Amniotic epithelial cell (primary cell): ENCODE measurements around the gene NBL1.
A peak's percentile ranks its signal among the peaks of the same experiment; 100 is the strongest.
"Not testable (repeated sequence)": the region's sequence is repeated elsewhere in the genome, so short reads cannot be mapped to it uniquely, and the experiment has no call there.

Experiments used
- DNase-seq: peaks from one replicate; pipeline ENCODE4 v3.0.0-alpha.2; 2010; ENCODE audit warnings: low read depth

NBL1 gene

GRCh38 chr1:19622204-19622603 lies 21.9 kb upstream of the NBL1 start:
- DNase-seq, result peak; percentile 45

DNA sequence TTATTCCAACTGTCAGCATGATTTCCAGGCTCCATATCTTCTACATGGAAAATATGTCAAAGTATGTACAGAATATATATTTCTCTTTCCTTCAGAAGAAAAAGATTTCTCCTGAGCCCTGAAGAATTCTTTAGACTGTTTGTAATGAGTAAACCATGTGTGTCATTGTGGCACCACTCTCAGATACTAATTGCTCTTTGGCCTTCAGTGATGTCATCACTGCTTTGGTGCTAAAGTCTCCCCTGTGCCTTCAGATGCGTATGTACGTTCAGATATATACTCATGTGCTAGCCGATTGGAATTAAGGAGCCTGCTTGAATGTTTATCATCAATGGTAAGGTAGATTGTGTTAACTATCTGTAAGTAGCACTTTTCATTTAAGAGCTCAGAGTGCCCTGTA lies 20.6 kb upstream of the NBL1 start:
- DNase-seq, result no peak

GRCh38 chr1:19625291-19625937 lies 18.7 kb upstream of the NBL1 start:
- DNase-seq, result no peak

DNA sequence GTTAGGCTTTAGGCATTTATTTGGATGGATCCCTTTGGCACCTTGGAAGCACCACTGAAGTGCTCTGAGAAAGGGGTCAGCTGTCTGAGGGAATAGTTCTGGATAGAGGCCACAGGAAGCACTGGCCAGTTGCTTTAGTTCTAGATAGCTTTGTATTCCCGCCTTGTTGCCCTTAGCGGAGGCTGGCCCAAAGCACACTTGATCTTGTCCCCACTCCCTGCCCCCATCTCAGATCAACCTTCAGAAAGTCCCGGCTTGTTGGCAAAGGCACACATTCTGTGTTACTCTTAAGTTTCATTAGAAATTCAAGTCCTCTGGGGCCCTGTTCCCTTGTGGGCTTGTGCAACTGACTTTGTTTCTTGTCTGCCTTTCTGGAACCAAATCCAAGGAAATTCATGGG lies 15.2 kb upstream of the NBL1 start:
- no peak for DNase-seq

- no peak for DNase-seq
These were observed 14.8 kb upstream of the NBL1 start for GRCh38 chr1:19629357-19629756.

- DNase-seq, result not testable (repeated sequence)
These were observed 13.9 kb upstream of the NBL1 start for GRCh38 chr1:19630192-19630591.

DNA sequence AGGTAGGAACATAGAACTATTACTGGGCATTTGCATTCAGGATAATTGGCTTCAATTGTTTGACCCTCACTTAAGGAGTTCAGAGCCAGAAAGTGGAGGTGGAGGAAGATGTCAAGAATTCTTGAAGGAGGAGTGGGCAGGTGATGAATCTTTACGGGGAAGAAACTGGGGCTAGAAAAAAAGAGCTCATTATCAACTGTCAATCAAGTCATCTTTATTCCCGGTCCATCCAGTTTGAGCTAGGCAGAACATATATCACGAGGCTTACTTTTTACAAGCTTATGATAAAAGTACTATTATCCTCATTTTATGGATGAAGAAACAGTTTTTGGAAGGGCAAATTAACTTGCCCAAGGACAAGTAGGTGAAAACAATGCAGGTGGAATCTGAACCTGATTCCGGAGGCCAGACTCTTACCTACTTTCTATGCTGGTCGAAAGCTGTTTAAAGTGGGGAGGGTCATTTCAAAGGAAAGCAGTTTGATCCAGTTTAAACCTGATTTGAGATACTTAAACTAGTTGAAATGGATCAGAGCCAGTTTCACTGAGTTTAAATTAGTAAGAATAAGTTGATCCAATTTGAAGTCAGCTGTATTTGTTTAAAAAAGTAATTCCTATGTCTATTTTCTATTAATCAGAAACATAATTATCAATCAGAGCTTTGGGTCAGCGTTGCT lies 13.3 kb upstream of the NBL1 start:
- no peak for DNase-seq

DNA sequence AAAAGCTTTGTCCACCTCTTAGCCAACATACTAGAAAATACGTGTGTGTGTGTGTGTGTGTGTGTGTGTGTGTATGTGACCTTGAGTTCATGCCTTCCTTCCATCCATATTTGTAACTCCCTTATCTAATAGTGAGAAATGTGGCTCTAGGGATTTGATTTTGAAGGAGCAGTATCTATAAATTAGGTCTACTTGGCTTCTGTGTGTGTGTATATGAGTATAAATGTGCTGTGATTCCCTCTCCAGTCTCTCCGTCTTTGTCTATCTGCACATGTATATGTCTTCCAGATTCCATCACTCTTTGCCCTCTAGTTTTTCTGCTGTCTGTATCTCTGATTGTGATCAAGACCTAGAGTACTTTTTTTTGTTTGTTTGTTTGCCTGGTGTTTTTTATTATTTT lies 11.9 kb upstream of the NBL1 start:
- no peak for DNase-seq

DNA sequence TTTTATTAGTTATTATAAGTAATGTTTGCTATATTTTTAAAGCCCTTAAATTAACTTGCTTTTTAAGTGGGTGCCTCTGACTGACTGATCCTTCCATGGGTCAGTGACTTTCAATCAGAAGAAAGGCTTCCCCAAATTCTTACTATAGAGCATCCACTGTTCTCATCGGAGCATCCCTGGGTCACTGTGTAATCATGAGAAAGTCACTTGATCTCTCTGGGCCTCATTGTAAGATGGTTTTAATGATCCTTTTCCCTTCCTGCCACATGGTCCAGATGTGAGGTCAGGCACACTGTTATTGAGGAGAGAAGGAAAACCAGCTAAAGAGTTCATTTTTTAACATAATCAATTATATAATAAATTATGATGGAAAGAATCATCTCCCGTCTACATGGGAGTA lies 11.0 kb upstream of the NBL1 start:
- DNase-seq, result no peak

GRCh38 chr1:19635064-19635463 lies 9.0 kb upstream of the NBL1 start:
- not testable (repeated sequence) for DNase-seq

- DNase-seq, result no peak
These were observed 8.5 kb upstream of the NBL1 start for GRCh38 chr1:19635646-19636045.

GRCh38 chr1:19636065-19636464 lies 8.0 kb upstream of the NBL1 start:
- DNase-seq, result no peak

- DNase-seq, result not testable (repeated sequence)
These were observed 7.4 kb upstream of the NBL1 start for GRCh38 chr1:19636749-19637148.

GRCh38 chr1:19637606-19638005 lies 6.5 kb upstream of the NBL1 start:
- no peak for DNase-seq

DNA sequence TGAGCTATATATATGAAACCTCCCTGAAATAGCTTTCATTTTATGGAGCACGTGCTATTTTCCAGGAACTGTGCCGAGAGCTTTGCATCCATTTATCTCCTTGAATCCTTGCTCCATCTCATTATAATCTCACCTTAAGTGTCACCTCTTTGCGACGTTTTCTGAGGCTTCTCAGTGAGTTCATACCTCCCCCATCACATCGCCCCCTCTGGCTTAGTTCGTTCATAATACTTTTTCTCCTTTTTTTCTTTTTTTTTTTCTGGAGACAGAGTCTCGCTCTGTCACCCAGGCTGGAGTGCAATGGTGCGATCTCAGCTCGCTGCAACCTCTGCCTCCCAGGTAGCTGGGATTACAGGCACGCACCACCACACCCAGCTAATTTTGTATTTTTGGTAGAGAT lies 4.9 kb upstream of the NBL1 start:
- not testable (repeated sequence) for DNase-seq

DNA sequence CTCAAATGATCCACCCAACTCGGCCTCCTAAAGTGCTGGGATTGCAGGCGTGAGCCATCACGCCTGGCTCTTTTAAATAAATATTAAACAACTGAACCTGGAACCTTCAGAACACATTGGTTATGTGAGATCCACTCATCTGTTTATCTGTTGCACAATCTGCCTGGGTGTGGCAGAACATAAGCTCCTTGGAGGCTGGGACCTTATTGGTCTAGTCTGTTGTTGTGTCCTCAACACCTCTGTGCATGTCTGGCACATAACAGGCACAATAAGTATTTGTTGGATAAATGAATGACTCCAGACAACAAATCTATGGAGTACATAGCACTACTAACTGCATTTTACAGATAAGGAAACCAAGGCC lies 4.1 kb upstream of the NBL1 start:
- DNase-seq, result peak; percentile 69

DNA sequence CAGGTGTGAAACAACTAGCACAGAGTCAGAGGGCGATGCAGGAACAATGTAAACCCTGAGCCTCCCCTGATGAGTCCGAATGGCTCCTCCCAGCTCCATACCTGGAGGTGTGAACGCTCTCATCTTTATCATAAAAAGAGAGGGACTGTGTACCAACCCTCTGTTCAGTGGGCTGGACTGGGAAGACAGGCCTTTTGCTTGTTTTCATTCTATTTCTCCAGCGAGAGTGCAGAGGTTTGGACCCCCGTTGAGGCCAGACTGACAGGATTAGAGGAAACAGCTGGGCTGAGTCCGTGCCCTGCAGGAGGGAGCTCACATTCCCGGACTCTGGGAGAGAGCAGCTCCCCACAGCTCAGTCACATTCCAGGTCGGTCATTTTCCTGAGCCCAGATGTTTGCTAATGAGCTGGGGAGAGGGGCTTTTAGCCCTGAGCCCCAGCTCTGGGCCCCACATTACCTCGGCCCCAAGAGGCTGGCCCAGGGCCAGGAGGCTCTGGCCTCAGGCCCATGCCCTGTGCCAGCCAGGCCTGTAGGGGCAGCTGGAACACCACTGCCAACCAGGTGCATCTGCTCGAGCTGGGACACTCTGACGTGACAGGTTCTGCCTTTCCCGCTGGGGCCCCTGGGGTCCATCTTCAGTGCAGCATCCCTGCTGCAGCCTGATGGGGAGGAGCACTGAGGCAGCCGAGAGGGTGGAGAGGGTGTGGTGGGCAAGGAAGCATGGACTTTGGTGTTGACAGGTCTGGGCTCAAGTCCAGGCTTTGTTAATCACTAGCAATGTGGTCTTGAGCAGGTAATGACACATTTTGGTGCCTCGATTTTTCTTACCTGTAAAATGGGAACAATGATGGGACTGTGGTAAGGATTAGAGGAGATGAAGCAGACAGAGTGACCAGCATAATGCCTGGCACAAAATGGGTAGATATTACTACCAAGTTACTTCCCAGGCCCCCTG lies 3.5 kb upstream of the NBL1 start:
- no peak for DNase-seq

GRCh38 chr1:19643121-19643520 lies 990 bp upstream of the NBL1 start:
- DNase-seq, result peak; percentile 25

GRCh38 chr1:19644395-19644680 lies 227 bp downstream of the NBL1 start:
- no peak for DNase-seq

DNA sequence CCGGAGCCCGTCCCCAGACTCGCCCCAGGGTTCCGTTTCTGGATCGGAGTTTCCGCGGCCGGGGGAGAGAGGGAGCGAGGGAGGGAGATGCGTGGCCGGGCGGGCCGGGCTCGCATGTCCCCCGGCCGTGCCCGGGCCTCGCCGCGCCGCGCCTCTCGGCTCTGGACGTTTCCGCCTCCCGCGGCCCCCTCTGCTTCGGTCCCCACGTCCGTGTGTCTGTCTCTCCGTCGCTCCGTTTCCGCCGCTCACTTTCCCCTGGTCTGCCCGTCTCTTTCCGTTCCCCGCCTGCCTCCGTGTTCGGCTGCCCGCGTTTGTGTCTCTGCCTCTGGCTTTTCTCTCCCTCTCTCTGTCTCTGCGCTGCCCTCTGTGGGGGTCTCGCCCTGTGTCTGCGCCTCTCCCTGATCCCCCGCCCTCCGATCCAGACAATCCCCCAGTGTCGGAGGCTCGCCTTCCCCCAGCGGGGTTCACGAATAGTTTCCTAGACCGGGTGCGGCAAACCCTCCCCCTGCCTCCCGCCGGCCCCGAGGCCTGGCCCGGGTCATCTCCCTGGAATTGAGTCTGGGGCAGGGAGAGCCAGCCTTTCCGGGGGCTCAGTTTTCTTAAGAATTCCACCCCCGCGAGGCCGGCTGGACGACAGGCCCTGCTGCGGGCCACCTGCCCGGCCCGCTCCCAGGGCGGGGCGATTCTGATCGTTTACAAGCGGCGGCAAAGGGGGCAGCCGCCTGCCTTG lies 735 bp downstream of the NBL1 start:
- DNase-seq, result no peak

DNA sequence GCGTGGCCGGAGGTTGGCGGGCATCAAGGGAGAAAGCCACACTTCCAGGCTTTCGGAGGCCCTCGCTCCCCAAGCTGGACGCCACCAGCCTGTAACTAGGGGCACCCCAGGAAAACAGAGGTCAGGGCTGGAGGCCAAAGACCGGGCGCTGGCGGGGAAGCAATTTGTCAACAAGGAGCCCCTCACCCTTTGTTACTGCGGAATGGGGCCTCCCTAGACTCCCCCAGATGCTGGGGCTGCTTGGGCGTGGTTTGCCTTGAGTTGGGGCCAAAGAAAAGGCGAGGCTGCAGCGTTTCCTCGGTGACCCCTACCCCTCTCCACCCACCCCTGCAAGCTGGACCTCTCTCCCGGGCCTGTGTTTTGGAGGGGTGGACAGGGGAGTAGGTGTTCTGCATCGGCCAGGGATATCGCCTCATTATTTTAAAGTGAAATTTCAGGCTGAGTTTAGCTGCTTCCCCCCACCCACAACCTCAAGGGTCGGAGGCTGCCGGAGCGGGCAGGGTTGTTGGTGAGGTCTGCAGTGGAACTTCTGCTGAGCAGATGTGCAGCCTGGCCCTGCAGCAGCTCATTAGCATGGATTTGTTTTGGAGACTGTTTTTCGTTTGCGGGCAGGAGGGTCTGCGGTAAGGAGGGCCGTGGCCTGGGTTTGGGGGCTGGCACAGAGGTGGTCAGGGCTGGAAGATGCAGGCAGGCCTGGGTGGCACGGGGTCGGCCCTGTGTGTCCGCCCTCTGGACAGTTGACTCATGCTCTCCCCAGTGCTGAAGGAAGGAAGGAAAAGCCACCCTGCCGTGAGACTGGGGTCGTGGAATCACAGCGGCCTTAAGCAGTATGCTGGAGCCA lies 1.5 kb downstream of the NBL1 start:
- DNase-seq, result no peak
